A549 (cell line): ENCODE data around the gene TPCN1. TPM values are rescaled to one million over a fixed set of nuclear protein-coding genes. Genes with fewer than 3 reads are reported as not detected.

Experiments
- ATAC-seq, 2 experiments: fragments of 200-7000 bp in 1 of 2; fragments of >200 bp in 1 of 2; cut with Nextera tagmentation in 1 of 2; cut with Tn5 transposase in 1 of 2; 3 replicates each; pipeline versions ENCODE4 v1.8.0 to v1.9.1; 2018 to 2020; ENCODE audit warnings: mild to moderate bottlenecking in 1 of 2, moderate library complexity in 1 of 2
- CTCF ChIA-PET: fragments of 300-600 bp; sonication (Branson Sonifier 250); formaldehyde crosslinking; extraction: SDS; loops from one replicate; lab custom pipeline; 2021; ENCODE audit warnings: antibody characterized with exemption, inconsistent platforms; lab: Yijun Ruan, JAX
- POLR2A ChIA-PET: fragments of 350-600 bp; formaldehyde crosslinking; extraction: SDS; loops from one replicate; lab custom pipeline; 2021; ENCODE audit warnings: antibody characterized with exemption, inconsistent platforms; lab: Yijun Ruan, JAX
- DNase-seq, 2 experiments: peaks; one replicate each; pipeline versions ENCODE4 v3.0.0 to v3.0.0-alpha.2; 2011 to 2016; ENCODE audit warnings: low read depth in 1 of 2, low spot score in 1 of 2
- FAIRE-seq: peaks from 2 replicates; lab custom pipeline; 2011; peaks lifted over from hg19 to GRCh38; lab: Jason Lieb, UNC
- H3K27ac ChIP-seq, 2 experiments: fragments of >200 bp; sonication (Bioruptor Twin); formaldehyde crosslinking; 3 replicates each; pipeline ENCODE4 v1.5.1; 2016 to 2017
- H3K4me1 ChIP-seq: fragments of >200 bp; sonication (Bioruptor Twin); formaldehyde crosslinking; 3 replicates; pipeline ENCODE4 v1.6.1; 2016
- H3K4me2 ChIP-seq: fragments of >200 bp; sonication (Bioruptor Twin); formaldehyde crosslinking; 3 replicates; pipeline ENCODE4 v1.6.1; 2016
- H3K4me3 ChIP-seq: fragments of >200 bp; sonication (Bioruptor Twin); formaldehyde crosslinking; 3 replicates; pipeline ENCODE4 v1.5.1; 2016
- H3K9me3 ChIP-seq: fragments of >200 bp; sonication (Bioruptor Twin); formaldehyde crosslinking; 3 replicates; pipeline ENCODE4 v1.6.1; 2016
- ATOH8 ChIP-seq: fragments of 250-450 bp; sonication (Bioruptor Pico); IDR thresholded peaks from 2 replicates; pipeline ENCODE4 v1.5.0; 2020; ENCODE audit warnings: low read depth, mild to moderate bottlenecking, moderate library complexity
- BHLHE40 ChIP-seq: IDR thresholded peaks from 2 replicates; pipeline ENCODE4 v1.6.1; 2012; ENCODE audit warnings: low read depth, low read length, inconsistent platforms
- CBX2 ChIP-seq: fragments of 200-600 bp; sonication (generic); IDR thresholded peaks from 2 replicates; pipeline ENCODE4 v1.6.1; 2016; ENCODE audit warnings: low read depth, mild to moderate bottlenecking, borderline replicate concordance
- CBX8 ChIP-seq: fragments of 200-600 bp; sonication (generic); IDR thresholded peaks from 2 replicates; pipeline ENCODE4 v1.6.1; 2016
- CHD2 ChIP-seq: fragments of 150-350 bp; IDR thresholded peaks from 2 replicates; pipeline ENCODE4 v1.6.1; 2014; ENCODE audit warnings: low read length; ENCODE audit not compliant: partially characterized antibody
- CTCF ChIP-seq: fragments of >200 bp; sonication (Bioruptor Twin); formaldehyde crosslinking; IDR thresholded peaks from 3 replicates; pipeline ENCODE4 v1.5.1; 2016
- E2F6 ChIP-seq: IDR thresholded peaks from 2 replicates; pipeline ENCODE4 v1.6.1; 2012; ENCODE audit warnings: low read depth, borderline replicate concordance
- ESRRA ChIP-seq: fragments of 150-350 bp; IDR thresholded peaks from 2 replicates; pipeline ENCODE4 v1.6.1; 2014; ENCODE audit warnings: mild to moderate bottlenecking, low read length, borderline replicate concordance
- FOSB ChIP-seq: fragments of 250-450 bp; sonication (Bioruptor Pico); IDR thresholded peaks from 2 replicates; pipeline ENCODE4 v1.5.0; 2020; ENCODE audit warnings: mild to moderate bottlenecking, moderate library complexity
- FOSL2 ChIP-seq, 2 experiments: fragments of 450-650 bp in 1 of 2; fragments of >200 bp in 1 of 2; sonication (Bioruptor Twin) in 1 of 2; formaldehyde crosslinking; IDR thresholded peaks; 2 replicates each; pipeline versions ENCODE4 v1.5.0 to v1.6.1; 2016 to 2020; ENCODE audit warnings: mild to moderate bottlenecking in 1 of 2, moderate library complexity in 1 of 2
- HMGXB4 ChIP-seq: fragments of 250-450 bp; sonication (Bioruptor Pico); IDR thresholded peaks from 2 replicates; pipeline ENCODE4 v1.5.0; 2021; ENCODE audit warnings: mild to moderate bottlenecking, moderate library complexity, borderline replicate concordance
- HOXB5 ChIP-seq: fragments of 250-450 bp; sonication (Bioruptor Pico); IDR thresholded peaks from 2 replicates; pipeline ENCODE4 v1.5.0; 2020; ENCODE audit warnings: mild to moderate bottlenecking, moderate library complexity
- JUN ChIP-seq, 2 experiments: fragments of >200 bp; sonication (Bioruptor Twin); formaldehyde crosslinking; IDR thresholded peaks; 2 replicates in 1 of 2; 3 replicates in 1 of 2; pipeline ENCODE4 v1.6.1; 2016 to 2017
- MAZ ChIP-seq: fragments of 150-350 bp; IDR thresholded peaks from 2 replicates; pipeline ENCODE4 v1.6.1; 2014; ENCODE audit warnings: antibody characterized with exemption, low read depth, low read length, borderline replicate concordance
- NFE2L2 ChIP-seq: fragments of 150-350 bp; conservative IDR thresholded peaks from 2 replicates; pipeline ENCODE4 v1.6.1; 2014; ENCODE audit warnings: low read length
- POLR2A ChIP-seq: IDR thresholded peaks from 2 replicates; pipeline ENCODE4 v1.6.1; 2012; ENCODE audit warnings: mild to moderate bottlenecking, low read length
- RARB ChIP-seq: fragments of 250-450 bp; sonication (Bioruptor Pico); IDR thresholded peaks from 2 replicates; pipeline ENCODE4 v1.8.0; 2021; ENCODE audit warnings: mild to moderate bottlenecking, moderate library complexity
- REST ChIP-seq: fragments of 200-600 bp; sonication (generic); IDR thresholded peaks from 2 replicates; pipeline ENCODE4 v1.6.1; 2016; ENCODE audit warnings: antibody characterized with exemption, mild to moderate bottlenecking, moderate library complexity
- RFX5 ChIP-seq: fragments of 450-650 bp; IDR thresholded peaks from 2 replicates; pipeline ENCODE4 v1.7.1; 2014; ENCODE audit warnings: antibody characterized with exemption, mild to moderate bottlenecking, moderate library complexity
- TFCP2L1 ChIP-seq: fragments of 250-450 bp; sonication (Bioruptor Pico); IDR thresholded peaks from 2 replicates; pipeline ENCODE4 v1.5.0; 2021; ENCODE audit warnings: mild to moderate bottlenecking
- WGBS: methylation state at CpG from one replicate; pipeline ENCODE4 v1.1.6; 2017; ENCODE audit errors: missing lambda C conversion rate; 5-methylcytosine and 5-hydroxymethylcytosine counted together
- polyA plus RNA-seq, 4 experiments: library from polyadenylated mRNA; depleted of rRNA in 3 of 4; stranded (reverse); fragments of >200 nt; fragmentation: RNase III in 1 of 4; extraction: RNeasy Plus Mini Kit Qiagen cat#74134 plus additional on column Dnase treatment in 1 of 4; gene quantifications; 2 replicates in 3 of 4; 3 replicates in 1 of 4; pipeline ENCODE4 v1.2.3, GENCODE V29; 2011 to 2017

Gene TPCN1
- polyA plus RNA-seq, 2 of the 4 experiments (the other 2 are of a cell fraction): 21.9 to 24.1 TPM

GRCh38 chr12:113214895-113215400 lies 6.3 kb upstream of the TPCN1 start (continued):
- TF ChIP-seq ESRRA (no peak; the same call in 1 of the 2 replicates), ATOH8 (CRISPR knock-in tag) (no peak), FOSB (CRISPR knock-in tag) (0 out of 2 replicates have a peak, but pooled peaks have one; percentile 63), CHD2 (no peak), BHLHE40 (no peak), CTCF (no peak), TFCP2L1 (CRISPR knock-in tag) (no peak), RFX5 (no peak)

- no peak overlapping the region for H3K4me3 ChIP-seq
- TF ChIP-seq REST: no peak
- no peak for TF ChIP-seq CBX8
- TF ChIP-seq HMGXB4: no peak
- peak overlapping the region in 1 of 2 experiments; percentile 68; a peak in 3 of 6 replicates for H3K27ac ChIP-seq
- peaks cover 26% of the 10 kb centered on the region for H3K4me1 ChIP-seq
- WGBS: 78% methylated on average over 2 of the region's 2 CpGs
- no peak overlapping the region for H3K4me2 ChIP-seq
- ATAC-seq (no peak), FAIRE-seq (no peak), DNase-seq (no peak)
- CTCF ChIA-PET: interaction anchor here (1.1 to 1.5 kb wide), 3 partner anchors 11 to 52 kb away, joined by 3 read pairs; no protein-coding TSS in a partner anchor
- no peaks in the 10 kb centered on the region for H3K9me3 ChIP-seq
- POLR2A ChIA-PET: no interaction called here
These were observed 5.2 kb upstream of the TPCN1 start for GRCh38 chr12:113216027-113216426.

- Histone ChIP-seq H3K4me1 (peaks cover 21% of the 10 kb centered on the region), H3K27ac (peak overlapping the region; percentile 57 to 75), H3K4me2 (peak overlapping the region; percentile 93), H3K4me3 (peak overlapping the region; percentile 67), H3K9me3 (no peaks in the 10 kb centered on the region)
- ATAC-seq: peak; percentile 19 to 31
- CTCF ChIA-PET: interaction anchor here (5.3 kb wide), 1 partner anchor 24 kb away, joined by 35 read pairs; no protein-coding TSS in a partner anchor
- WGBS: 2% methylated on average over 23 of the region's 23 CpGs
- TF ChIP-seq RFX5: peak; percentile 59; the same call in 1 of the 2 replicates
- TF ChIP-seq BHLHE40: peak; percentile 24; the same call in 1 of the 2 replicates
- no peak for TF ChIP-seq ATOH8 (CRISPR knock-in tag)
- no peak for TF ChIP-seq MAZ
- no peak for TF ChIP-seq CBX2
- no peak for TF ChIP-seq NFE2L2
- TF ChIP-seq FOSL2 (IDR thresholded peaks at IDR 0.05): no peak
- TF ChIP-seq FOSL2 (CRISPR knock-in tag; IDR thresholded peaks at IDR 0.05): no peak
- no peak for TF ChIP-seq JUN (IDR thresholded peaks at IDR 0.05)
- TF ChIP-seq POLR2A: peak; percentile 40
- no peak for TF ChIP-seq E2F6
- TF ChIP-seq HOXB5 (CRISPR knock-in tag): no peak
- no peak for TF ChIP-seq RARB (CRISPR knock-in tag)
- peak; percentile 43 to 50 for DNase-seq
- POLR2A ChIA-PET: interaction anchor here (0.6 to 2.2 kb wide), 9 partner anchors 17 to 79 kb away, joined by 3 to 11 read pairs (median 4); partner anchors contain the start of genes DDX54 and RITA1
- peak; percentile 46 for FAIRE-seq
These were observed 577 bp upstream of the TPCN1 start for GRCh38 chr12:113220593-113221180.
